AG04449 (cell line): ENCODE measurements around the gene REXO1.

Source experiments
- CTCF ChIA-PET: fragments of 350-600 bp; formaldehyde crosslinking; extraction: SDS; loops from one replicate; lab custom pipeline; 2021; ENCODE audit warnings: antibody characterized with exemption; lab: Yijun Ruan, JAX
- POLR2A ChIA-PET: fragments of 400-600, 350-600 bp; formaldehyde crosslinking; extraction: SDS; loops from one replicate; lab custom pipeline; 2020; ENCODE audit warnings: antibody characterized with exemption, inconsistent platforms; lab: Yijun Ruan, JAX
- DNase-seq: peaks from one replicate; pipeline ENCODE4 v3.0.0-alpha.2; 2010; ENCODE audit warnings: low read depth, low spot score
- H3K4me3 ChIP-seq: 2 replicates; pipeline ENCODE4 v1.5.1; 2011; ENCODE audit warnings: low read depth, mild to moderate bottlenecking, control low read depth, low read length
- TF ChIP-seq, protein P1 (sequence below): IDR thresholded peaks from one replicate; pipeline ENCODE4 v1.5.1; 2011; ENCODE audit warnings: mild to moderate bottlenecking, moderate library complexity, low read length, control low read depth, inconsistent platforms; ENCODE audit not compliant: insufficient read depth; ENCODE audit errors: missing control alignments

REXO1 gene

DNA sequence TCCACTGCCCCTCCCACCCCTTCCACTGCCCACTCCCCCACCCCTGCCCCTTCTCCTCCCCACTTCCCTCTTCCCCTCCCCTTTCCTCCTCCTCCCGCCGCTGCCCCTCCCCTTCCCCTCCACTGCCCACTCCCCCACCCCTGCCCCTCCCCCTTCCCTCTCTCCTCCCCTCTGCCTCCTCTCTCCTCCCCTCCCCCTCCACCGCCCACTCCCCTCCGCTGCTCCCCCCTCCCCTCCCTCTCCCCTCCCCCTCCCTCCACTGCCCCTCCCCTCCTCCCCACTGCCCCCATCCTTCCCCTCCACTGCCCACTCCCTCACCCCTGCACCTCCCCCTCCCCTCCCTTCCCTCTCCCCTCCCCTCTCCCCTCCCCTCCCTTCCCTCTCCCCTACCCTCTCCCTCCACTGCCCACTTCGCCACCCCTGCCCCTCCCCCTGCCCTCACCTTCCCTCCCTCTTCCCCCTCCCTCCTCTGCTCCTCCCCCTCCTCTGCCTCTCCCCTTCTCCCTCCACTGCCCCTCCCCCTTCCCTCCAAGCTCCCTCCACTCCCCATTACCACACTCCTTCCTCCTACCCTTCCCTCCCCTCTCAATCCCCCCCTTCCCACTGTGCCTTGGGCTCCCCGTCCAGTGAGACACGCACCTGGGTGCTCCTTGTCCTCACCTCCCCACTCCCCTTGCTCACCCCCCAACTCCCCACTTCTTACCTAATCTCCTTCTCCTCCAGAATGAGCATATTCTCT, 58.1 kb downstream of the REXO1 start:
- CTCF ChIA-PET, result interaction anchor here (1.4 to 2.8 kb wide), 4 partner anchors 11 to 123 kb away, joined by 3 to 19 read pairs (median 4); no protein-coding TSS in a partner anchor
- no peak overlapping the region for H3K4me3 ChIP-seq
- TF ChIP-seq, protein P1, sequence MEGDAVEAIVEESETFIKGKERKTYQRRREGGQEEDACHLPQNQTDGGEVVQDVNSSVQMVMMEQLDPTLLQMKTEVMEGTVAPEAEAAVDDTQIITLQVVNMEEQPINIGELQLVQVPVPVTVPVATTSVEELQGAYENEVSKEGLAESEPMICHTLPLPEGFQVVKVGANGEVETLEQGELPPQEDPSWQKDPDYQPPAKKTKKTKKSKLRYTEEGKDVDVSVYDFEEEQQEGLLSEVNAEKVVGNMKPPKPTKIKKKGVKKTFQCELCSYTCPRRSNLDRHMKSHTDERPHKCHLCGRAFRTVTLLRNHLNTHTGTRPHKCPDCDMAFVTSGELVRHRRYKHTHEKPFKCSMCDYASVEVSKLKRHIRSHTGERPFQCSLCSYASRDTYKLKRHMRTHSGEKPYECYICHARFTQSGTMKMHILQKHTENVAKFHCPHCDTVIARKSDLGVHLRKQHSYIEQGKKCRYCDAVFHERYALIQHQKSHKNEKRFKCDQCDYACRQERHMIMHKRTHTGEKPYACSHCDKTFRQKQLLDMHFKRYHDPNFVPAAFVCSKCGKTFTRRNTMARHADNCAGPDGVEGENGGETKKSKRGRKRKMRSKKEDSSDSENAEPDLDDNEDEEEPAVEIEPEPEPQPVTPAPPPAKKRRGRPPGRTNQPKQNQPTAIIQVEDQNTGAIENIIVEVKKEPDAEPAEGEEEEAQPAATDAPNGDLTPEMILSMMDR, result no peak
- POLR2A ChIA-PET, result no interaction called here
- DNase-seq, result no peak

DNA sequence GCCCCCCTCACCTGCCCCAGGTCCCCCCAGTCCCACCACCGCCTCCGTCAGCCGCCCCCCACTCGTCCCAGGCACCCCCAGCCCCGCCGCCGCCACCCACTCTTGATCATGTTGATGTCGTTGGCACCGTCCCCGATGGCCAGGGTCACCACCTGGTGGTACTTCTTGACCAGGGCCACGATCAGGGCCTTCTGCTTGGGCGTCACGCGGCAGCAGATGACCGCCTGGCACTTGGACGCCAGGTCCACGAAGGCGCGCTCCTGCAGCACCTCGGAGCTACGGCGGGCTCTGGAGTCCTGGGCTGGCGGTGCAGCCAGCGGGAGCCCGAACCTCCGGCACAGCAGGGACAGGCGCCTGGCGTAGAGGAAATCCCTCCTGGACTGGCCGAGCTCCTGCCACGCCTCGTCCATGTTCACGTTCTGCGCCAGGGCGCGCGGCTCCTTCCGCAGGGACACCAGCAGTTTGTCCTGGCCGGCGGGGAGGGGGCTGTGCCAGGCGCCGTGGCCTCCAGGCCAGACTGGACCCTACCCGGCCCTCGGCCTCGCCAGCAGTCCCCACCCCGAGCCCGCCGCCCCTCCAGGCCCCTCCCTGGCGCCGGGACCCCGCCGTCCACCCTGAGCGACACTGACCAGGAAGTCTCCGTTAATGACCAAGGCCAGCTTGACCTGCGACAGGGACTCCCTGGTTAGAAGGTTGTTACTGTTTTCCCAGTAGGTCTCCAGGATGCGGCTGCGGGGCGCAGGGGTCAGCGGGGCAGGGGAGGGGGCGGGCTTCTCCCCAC, 58.8 kb downstream of the REXO1 start:
- no peak overlapping the region; the same call in 1 of the 2 replicates for H3K4me3 ChIP-seq
- ChIA-PET CTCF (interaction anchor here (0.6 to 2.8 kb wide), 8 partner anchors 11 to 122 kb away, joined by 3 to 19 read pairs (median 4); no protein-coding TSS in a partner anchor), POLR2A (no interaction called here)
- DNase-seq, result no peak
- TF ChIP-seq, protein P1, result no peak

DNA sequence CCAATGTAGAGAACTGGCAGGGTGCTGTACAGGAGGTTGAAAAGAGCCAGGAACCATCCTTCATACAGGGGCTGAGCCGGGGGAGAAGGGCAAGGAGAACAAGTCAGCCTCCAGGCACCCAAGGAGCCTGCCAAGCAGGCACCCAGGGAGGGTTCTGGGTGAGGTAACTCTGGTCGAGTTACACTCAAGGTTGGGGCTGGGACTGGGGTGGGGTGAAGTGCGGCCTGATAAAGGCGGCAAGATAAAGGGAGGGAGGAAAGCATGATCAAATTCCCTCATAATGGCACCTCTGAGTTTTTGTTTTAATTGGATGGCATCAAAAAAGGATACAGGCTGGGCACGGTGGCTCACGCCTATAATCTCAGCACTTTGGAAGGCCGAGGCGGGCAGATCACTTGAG, 61.2 kb downstream of the REXO1 start:
- H3K4me3 ChIP-seq, result no peak overlapping the region
- no peak for DNase-seq
- TF ChIP-seq, protein P1, result no peak
- CTCF ChIA-PET, result interaction anchor here (1.1 to 1.5 kb wide), 5 partner anchors 9 to 241 kb away, joined by 3 to 12 read pairs (median 6); no protein-coding TSS in a partner anchor
- POLR2A ChIA-PET, result no interaction called here

DNA sequence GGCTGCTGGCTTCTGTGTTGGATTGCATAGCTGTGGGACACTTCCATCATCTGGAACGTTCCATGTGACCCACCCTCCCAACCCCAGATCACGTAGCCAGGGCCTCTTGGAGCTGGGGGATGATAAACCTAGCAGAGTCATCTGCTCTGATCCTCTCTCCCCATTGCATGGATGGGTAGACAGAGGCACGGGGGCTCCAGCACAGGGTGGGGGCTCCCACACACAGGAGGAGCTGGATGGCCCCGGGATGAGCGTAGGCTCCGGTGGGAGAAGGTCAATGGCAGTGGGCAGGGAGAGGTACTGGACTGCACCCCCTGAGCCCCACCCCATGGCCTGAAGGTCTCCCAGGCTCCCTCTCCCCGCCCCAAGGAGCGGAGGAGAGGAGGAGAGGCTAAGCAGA, 61.6 kb downstream of the REXO1 start:
- TF ChIP-seq, protein P1, result no peak
- ChIA-PET CTCF (interaction anchor here (1.5 kb wide), 2 partner anchors 9 to 240 kb away, joined by 6 to 8 read pairs; no protein-coding TSS in a partner anchor), POLR2A (no interaction called here)
- no peak overlapping the region for H3K4me3 ChIP-seq
- DNase-seq, result no peak

DNA sequence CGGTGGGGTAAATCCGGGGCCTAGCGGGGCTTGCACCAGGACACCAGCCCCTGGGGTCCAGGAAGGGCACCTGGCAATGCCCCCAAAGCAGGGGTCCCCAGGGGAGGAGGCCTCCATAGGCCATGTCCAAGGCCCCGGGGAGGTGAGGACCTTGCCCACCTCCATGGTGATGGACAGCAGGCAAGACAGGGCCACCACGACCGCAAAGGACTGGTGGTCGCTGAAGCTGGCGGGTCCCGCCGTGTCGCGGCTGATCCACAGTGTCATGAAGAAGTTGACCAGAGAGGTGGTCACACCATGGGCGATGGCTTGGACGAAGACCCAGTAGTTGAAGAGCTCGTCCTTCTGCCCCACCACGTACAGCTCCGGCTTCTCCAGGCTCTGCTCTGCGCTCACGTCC, 63.0 kb downstream of the REXO1 start:
- ChIA-PET CTCF (interaction anchor here (1.1 to 1.6 kb wide), 5 partner anchors 11 to 18 kb away, joined by 3 to 8 read pairs (median 5); no protein-coding TSS in a partner anchor), POLR2A (no interaction called here)
- H3K4me3 ChIP-seq, result no peak overlapping the region
- DNase-seq, result no peak
- TF ChIP-seq, protein P1, result no peak
